GM21526 (cell line): ENCODE measurements around the gene PTPN21.

ENCODE experiments used
- ATAC-seq: cut with Tn5 transposase; IDR thresholded peaks from one replicate; pipeline ENCODE4 v1.9.1; 2021; ENCODE audit warnings: moderate library complexity; ENCODE audit not compliant: unreplicated experiment, low FRiP score

Gene PTPN21

GRCh38 chr14:88473791-88474190, 81.0 kb downstream of the PTPN21 start:
- no peak for ATAC-seq

DNA sequence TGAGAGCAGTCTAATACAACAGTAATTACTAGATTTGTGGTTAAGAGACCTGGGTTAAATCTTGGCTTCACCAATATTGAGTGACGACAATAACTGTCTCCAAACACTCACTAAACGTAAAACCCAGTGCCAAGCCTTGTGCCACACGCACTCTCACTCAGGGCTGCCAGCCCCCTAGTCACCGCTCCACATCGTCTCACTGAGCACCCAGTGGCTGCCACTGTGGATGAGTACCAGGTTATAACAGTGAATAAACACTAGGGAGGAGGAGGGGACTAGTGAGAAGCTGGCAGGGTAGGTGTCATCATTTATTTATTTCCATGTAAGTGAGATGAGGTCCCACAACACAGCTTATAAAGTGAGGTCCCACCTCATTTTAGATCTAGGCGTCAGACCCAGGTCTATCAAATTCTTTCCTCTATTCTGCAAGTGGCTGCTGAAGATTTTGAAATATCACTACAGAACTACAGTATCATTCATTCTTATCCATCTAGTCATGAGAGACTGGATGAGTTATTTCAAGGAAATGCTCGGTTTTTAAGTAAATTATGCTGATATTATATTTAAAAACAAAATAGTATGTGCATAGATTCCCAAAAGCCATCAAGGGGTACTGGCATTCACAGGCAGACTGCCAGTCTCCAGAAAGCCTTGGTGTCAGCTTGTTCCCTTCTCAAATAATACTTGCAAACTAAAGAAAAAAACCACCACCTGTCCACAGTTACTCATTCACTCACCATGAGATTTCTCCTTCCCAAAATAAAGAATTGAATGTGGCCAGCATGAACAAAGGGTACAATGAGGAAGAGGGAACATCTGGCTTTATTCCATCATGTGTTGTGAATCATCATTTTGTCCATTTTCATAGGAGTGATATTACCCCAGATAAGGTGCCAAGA, 84.0 kb downstream of the PTPN21 start:
- no peak for ATAC-seq

GRCh38 chr14:88468406-88468805, 86.4 kb downstream of the PTPN21 start:
- no peak for ATAC-seq

GRCh38 chr14:88463318-88463717, 91.5 kb downstream of the PTPN21 start:
- ATAC-seq, result peak; percentile 69

- no peak for ATAC-seq
Observed at GRCh38 chr14:88454886-88455285, 99.9 kb downstream of the PTPN21 start.

DNA sequence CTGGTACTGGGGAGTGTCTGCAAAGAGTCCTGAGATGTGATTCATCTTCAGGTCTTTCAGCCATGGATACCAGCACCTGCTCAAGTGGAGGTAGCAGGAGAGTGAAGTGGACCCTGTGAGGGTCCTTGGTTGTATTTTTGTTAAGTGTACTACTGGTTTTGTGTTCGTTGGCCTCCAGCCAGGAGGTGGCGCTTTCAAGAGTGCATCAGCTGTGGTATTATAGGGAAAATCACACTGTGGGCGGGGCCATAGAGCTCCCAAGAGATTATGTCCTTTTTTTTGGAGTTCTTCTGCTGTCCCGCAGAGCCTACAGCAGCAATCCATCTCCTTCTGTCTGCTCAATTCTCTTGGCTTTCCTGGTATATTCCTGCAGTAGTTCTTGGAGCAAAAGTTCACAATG, 102.6 kb downstream of the PTPN21 start:
- ATAC-seq, result no peak

DNA sequence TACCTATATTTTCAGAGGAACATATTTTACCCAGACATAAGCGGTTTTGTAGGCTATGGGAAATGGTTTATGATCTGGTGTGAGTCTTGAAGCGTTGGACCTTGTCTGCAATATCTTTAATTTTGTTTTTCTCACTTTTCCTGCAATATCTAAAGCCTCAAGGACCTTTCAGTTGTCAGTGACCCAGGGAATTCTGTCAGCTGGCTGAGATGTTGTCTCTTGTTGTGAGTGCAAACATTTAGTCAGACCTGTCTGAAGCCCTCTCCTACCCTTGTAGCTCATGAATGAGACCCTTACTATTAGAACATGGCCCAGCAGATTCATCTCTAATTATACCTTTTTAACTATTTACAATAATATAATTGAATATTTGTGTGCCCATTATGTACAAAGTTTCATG, 115.7 kb downstream of the PTPN21 start:
- ATAC-seq, result no peak

GRCh38 chr14:88437658-88438057, 117.1 kb downstream of the PTPN21 start:
- ATAC-seq, result no peak

DNA sequence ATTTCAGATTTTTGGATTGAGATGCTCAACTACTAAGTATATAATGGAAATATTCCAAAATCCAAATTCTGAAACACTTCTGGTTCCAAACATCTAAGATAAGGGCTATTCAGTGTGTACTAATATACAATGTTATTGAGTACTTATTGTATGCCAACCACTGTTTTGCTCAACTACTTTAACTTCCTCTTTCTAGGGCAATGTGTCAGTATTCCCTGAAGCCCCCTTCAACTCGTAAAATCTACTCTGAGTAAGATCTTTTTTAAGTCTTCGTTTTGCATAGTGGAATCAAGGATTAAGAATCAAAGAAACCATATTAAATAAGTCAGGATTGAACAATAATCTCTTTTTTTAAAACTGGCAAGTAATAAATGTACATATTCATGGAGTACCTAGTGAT, 123.8 kb downstream of the PTPN21 start:
- no peak for ATAC-seq

- no peak for ATAC-seq
Observed at GRCh38 chr14:88426271-88426670, 128.5 kb downstream of the PTPN21 start.

GRCh38 chr14:88424573-88424972, 130.2 kb downstream of the PTPN21 start:
- ATAC-seq, result no peak

- no peak for ATAC-seq
Observed at GRCh38 chr14:88422919-88423650, 131.7 kb downstream of the PTPN21 start.

DNA sequence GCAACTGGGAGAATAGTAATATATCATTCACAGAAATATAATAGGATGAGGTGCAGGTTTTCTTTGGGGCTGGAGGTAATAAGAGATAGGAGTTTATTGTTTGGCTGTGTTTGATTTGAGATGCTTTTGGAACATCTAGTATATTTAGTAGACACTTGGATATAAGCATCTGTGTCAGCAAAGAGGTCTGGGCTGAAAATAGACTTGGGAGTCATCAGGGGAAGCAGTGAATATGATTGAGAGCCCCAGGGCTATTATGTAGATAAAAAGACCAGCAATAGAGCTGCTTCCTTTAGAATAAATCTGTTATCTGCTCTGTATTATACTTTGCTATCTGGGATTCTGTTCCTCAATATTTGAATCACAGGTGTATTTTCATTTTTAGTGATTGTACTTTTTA, 132.8 kb downstream of the PTPN21 start:
- no peak for ATAC-seq

- no peak for ATAC-seq
Observed at GRCh38 chr14:88421286-88421685, 133.5 kb downstream of the PTPN21 start.

DNA sequence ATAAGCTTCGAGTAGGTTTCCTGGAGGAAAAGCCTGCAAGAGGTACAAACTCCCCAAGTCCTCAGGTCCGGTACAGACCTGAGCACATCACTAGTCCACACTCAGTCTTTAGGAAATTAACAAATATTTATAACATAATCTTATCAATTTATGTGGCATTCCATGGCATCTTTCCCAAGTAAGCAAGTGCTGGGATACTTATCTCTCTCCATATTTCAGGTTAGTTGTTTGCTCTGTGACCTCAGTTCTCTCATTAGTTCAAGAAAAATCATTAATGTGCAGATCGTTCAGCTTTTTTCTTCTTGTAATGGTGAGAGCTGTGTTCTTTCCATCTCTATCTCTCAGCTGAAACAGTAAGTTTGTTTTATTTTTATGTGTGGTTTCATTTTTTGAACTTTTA, 134.6 kb downstream of the PTPN21 start:
- no peak for ATAC-seq

DNA sequence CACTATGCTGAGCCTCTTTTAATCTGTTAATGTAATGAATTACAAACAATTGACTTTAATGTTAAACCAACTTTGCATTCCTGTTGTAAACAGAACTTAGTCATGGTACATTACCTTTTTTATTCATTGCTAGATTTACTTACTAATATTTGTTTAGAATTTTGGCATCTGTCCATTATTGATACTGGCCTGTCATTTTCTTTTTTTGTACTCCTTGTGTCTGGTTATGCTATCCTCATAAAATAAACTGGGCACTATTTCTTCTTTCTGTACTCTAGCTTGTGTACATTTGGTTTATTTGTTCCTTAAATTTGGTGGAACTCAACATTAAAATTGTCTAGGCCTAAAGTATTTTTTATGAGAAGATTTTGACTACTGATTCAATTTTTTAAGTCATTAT, 137.2 kb downstream of the PTPN21 start:
- no peak for ATAC-seq
